GM23338 (cell line): Measurements from ENCODE around the gene DLG2. TPM values are rescaled to one million over a fixed set of nuclear protein-coding genes. Genes with fewer than 3 reads are reported as not detected.

Experiments used
- ATAC-seq: fragments of 200-7000 bp; cut with Tn5 transposase; 3 replicates; pipeline ENCODE4 v1.9.1; 2020
- DNase-seq: peaks from one replicate; pipeline ENCODE4 v3.0.0-alpha.2; 2015; ENCODE audit warnings: low spot score
- H2AFZ ChIP-seq: fragments of 200-600 bp; sonication (generic); 2 replicates; pipeline ENCODE4 v1.8.0; 2016; ENCODE audit warnings: antibody characterized with exemption, mild to moderate bottlenecking, moderate library complexity
- H3F3A ChIP-seq: fragments of 200-600 bp; sonication (generic); replicated peaks from 2 replicates; pipeline ENCODE4 v1.8.0; 2017; ENCODE audit warnings: antibody characterized with exemption, mixed run types, low read depth
- H3K27ac ChIP-seq: fragments of 200-600 bp; sonication (generic); 2 replicates; pipeline ENCODE4 v1.6.1; 2016; ENCODE audit warnings: low read depth
- H3K27me3 ChIP-seq: fragments of 200-600 bp; sonication (generic); 2 replicates; pipeline ENCODE4 v1.8.0; 2016; ENCODE audit warnings: mild to moderate bottlenecking, mixed run types, moderate library complexity; ENCODE audit not compliant: insufficient read depth
- H3K36me3 ChIP-seq: fragments of 200-600 bp; sonication (generic); 2 replicates; pipeline ENCODE4 v1.8.0; 2016; ENCODE audit warnings: mild to moderate bottlenecking; ENCODE audit not compliant: insufficient read depth
- H3K4me1 ChIP-seq: fragments of 200-600 bp; sonication (generic); 2 replicates; pipeline ENCODE4 v1.8.0; 2016; ENCODE audit warnings: mild to moderate bottlenecking, moderate library complexity; ENCODE audit not compliant: insufficient read depth
- H3K4me2 ChIP-seq: fragments of 200-600 bp; sonication (generic); 2 replicates; pipeline ENCODE4 v1.7.1; 2017; ENCODE audit warnings: mixed run types
- H3K4me3 ChIP-seq: fragments of 200-600 bp; sonication (generic); 2 replicates; pipeline ENCODE4 v1.6.1; 2016; ENCODE audit warnings: mixed run types
- H3K79me2 ChIP-seq: fragments of 200-600 bp; sonication (generic); replicated peaks from 2 replicates; pipeline ENCODE4 v1.8.0; 2017; ENCODE audit warnings: mild to moderate bottlenecking; ENCODE audit not compliant: insufficient read depth
- H3K9me2 ChIP-seq: fragments of 200-600 bp; sonication (generic); 2 replicates; pipeline ENCODE4 v1.8.0; 2017; ENCODE audit not compliant: insufficient read depth
- H4K20me1 ChIP-seq: fragments of 200-600 bp; sonication (generic); replicated peaks from 2 replicates; pipeline ENCODE4 v1.8.0; 2017; ENCODE audit warnings: mild to moderate bottlenecking; ENCODE audit not compliant: insufficient read depth
- H3K27ac Mint-ChIP-seq: 2 replicates; pipeline ENCODE4 v1.8.0; 2020; ENCODE audit warnings: inconsistent platforms, mild to moderate bottlenecking, moderate library complexity, mixed read lengths
- H3K27me3 Mint-ChIP-seq: 3 replicates; pipeline ENCODE4 v1.8.0; 2022; ENCODE audit warnings: low read depth, mild to moderate bottlenecking, moderate library complexity, mixed read lengths, inconsistent platforms; ENCODE audit not compliant: insufficient read depth, poor library complexity
- H3K36me3 Mint-ChIP-seq: 3 replicates; pipeline ENCODE4 v1.8.0; 2021; ENCODE audit warnings: low read depth, mild to moderate bottlenecking, inconsistent platforms, moderate library complexity, mixed read lengths
- H3K4me1 Mint-ChIP-seq: 3 replicates; pipeline ENCODE4 v1.8.0; 2020; ENCODE audit warnings: mild to moderate bottlenecking, inconsistent platforms, mixed read lengths
- H3K4me3 Mint-ChIP-seq: 3 replicates; pipeline ENCODE4 v1.8.0; 2021; ENCODE audit warnings: moderate library complexity, mild to moderate bottlenecking, inconsistent platforms, mixed read lengths
- H3K9me3 Mint-ChIP-seq: 3 replicates; pipeline ENCODE4 v1.8.0; 2020; ENCODE audit warnings: moderate library complexity, mild to moderate bottlenecking, inconsistent platforms, mixed read lengths
- CREB1 ChIP-seq: fragments of 250-450 bp; sonication (Bioruptor Pico); IDR thresholded peaks from 2 replicates; pipeline ENCODE4 v1.5.0; 2020; ENCODE audit warnings: low read depth, mild to moderate bottlenecking, moderate library complexity
- POLR2AphosphoS5 ChIP-seq: IDR thresholded peaks from 2 replicates; pipeline ENCODE4 v1.6.1; 2016; ENCODE audit warnings: antibody characterized with exemption, low read depth
- ZNF114 ChIP-seq: fragments of 250-450 bp; sonication (Bioruptor Pico); IDR thresholded peaks from 2 replicates; pipeline ENCODE4 v1.5.0; 2020; ENCODE audit warnings: mild to moderate bottlenecking, moderate library complexity
- ZNF331 ChIP-seq: fragments of 250-450 bp; sonication (Bioruptor Pico); IDR thresholded peaks from 2 replicates; pipeline ENCODE4 v1.5.0; 2020; ENCODE audit warnings: low read depth, mild to moderate bottlenecking, moderate library complexity
- polyA plus RNA-seq: library from polyadenylated mRNA; unstranded; fragments of >200 nt; fragmentation: Nextera tagmentation; extraction: Ambion mirVana; gene quantifications from 2 replicates; pipeline ENCODE4 v1.2.1, GENCODE V29; 2016
- total RNA-seq: library from RNA; depleted of rRNA; stranded (reverse); fragments of >200 nt; shearing (Covaris generic); gene quantifications from 2 replicates; pipeline ENCODE4 v1.2.3, GENCODE V29; 2014
- TF ChIP-seq, protein P1 (sequence below): fragments of 250-450 bp; sonication (Bioruptor Pico); IDR thresholded peaks from 2 replicates; pipeline ENCODE4 v1.5.0; 2020; ENCODE audit warnings: mild to moderate bottlenecking, moderate library complexity
- TF ChIP-seq, protein P2 (sequence below), 2 experiments: fragments of 200-600 bp in 1 of 2; sonication (generic) in 1 of 2; conservative IDR thresholded peaks; 2 replicates each; pipeline versions ENCODE4 v1.5.1 to v1.6.1; 2016 to 2017; ENCODE audit warnings: antibody characterized with exemption in 2 of 2, low read depth in 2 of 2, mild to moderate bottlenecking in 2 of 2, moderate library complexity in 1 of 2
- TF ChIP-seq, protein P3 (sequence below): IDR thresholded peaks from one replicate; pipeline ENCODE4 v1.6.1; 2018; ENCODE audit warnings: antibody characterized with exemption; ENCODE audit not compliant: unreplicated experiment

The DLG2 gene
- total and polyA plus RNA-seq, 2 experiments from 2014 or later = 19.8 to 21.5 TPM

DNA sequence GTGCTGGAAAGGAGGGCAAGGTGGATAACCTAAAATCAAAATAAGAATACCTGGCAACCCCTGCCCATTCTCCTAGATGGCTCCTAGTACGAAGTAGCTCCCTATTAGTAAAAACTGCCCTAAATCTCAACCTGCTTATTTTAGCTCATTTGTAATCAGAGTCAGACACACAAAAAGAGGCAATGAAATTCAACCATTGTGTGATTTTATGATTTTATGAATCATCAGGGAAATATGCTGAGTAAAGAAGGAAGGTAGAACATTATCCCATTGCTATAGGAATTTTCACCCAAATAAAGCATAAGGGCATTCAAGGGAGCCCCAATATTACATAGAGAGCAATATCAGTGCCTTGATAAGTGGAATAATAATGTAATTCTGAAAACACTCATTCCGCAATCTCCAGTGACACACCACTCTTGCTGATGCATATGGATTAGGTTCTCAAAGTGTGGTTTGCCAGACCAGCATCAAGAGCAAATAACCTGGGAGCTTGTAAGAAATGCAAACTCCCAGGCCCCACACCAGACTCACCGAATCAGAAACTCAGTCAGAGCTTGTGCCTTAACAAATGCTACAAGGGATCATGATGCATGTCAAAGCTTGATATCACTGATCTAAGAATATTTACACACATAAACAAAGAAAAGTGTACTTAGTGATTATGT, 789.6 kb downstream of the DLG2 start (continued):
- TF ChIP-seq, protein P1, sequence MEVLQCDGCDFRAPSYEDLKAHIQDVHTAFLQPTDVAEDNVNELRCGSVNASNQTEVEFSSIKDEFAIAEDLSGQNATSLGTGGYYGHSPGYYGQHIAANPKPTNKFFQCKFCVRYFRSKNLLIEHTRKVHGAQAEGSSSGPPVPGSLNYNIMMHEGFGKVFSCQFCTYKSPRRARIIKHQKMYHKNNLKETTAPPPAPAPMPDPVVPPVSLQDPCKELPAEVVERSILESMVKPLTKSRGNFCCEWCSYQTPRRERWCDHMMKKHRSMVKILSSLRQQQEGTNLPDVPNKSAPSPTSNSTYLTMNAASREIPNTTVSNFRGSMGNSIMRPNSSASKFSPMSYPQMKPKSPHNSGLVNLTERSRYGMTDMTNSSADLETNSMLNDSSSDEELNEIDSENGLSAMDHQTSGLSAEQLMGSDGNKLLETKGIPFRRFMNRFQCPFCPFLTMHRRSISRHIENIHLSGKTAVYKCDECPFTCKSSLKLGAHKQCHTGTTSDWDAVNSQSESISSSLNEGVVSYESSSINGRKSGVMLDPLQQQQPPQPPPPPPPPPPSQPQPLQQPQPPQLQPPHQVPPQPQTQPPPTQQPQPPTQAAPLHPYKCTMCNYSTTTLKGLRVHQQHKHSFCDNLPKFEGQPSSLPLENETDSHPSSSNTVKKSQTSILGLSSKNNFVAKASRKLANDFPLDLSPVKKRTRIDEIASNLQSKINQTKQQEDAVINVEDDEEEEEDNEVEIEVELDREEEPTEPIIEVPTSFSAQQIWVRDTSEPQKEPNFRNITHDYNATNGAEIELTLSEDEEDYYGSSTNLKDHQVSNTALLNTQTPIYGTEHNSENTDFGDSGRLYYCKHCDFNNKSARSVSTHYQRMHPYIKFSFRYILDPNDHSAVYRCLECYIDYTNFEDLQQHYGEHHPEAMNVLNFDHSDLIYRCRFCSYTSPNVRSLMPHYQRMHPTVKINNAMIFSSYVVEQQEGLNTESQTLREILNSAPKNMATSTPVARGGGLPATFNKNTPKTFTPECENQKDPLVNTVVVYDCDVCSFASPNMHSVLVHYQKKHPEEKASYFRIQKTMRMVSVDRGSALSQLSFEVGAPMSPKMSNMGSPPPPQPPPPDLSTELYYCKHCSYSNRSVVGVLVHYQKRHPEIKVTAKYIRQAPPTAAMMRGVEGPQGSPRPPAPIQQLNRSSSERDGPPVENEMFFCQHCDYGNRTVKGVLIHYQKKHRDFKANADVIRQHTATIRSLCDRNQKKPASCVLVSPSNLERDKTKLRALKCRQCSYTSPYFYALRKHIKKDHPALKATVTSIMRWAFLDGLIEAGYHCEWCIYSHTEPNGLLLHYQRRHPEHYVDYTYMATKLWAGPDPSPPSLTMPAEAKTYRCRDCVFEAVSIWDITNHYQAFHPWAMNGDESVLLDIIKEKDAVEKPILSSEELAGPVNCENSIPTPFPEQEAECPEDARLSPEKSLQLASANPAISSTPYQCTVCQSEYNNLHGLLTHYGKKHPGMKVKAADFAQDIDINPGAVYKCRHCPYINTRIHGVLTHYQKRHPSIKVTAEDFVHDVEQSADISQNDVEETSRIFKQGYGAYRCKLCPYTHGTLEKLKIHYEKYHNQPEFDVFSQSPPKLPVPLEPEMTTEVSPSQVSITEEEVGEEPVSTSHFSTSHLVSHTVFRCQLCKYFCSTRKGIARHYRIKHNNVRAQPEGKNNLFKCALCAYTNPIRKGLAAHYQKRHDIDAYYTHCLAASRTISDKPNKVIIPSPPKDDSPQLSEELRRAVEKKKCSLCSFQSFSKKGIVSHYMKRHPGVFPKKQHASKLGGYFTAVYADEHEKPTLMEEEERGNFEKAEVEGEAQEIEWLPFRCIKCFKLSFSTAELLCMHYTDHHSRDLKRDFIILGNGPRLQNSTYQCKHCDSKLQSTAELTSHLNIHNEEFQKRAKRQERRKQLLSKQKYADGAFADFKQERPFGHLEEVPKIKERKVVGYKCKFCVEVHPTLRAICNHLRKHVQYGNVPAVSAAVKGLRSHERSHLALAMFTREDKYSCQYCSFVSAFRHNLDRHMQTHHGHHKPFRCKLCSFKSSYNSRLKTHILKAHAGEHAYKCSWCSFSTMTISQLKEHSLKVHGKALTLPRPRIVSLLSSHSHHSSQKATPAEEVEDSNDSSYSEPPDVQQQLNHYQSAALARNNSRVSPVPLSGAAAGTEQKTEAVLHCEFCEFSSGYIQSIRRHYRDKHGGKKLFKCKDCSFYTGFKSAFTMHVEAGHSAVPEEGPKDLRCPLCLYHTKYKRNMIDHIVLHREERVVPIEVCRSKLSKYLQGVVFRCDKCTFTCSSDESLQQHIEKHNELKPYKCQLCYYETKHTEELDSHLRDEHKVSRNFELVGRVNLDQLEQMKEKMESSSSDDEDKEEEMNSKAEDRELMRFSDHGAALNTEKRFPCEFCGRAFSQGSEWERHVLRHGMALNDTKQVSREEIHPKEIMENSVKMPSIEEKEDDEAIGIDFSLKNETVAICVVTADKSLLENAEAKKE (CRISPR knock-in tag) = no peak

DNA sequence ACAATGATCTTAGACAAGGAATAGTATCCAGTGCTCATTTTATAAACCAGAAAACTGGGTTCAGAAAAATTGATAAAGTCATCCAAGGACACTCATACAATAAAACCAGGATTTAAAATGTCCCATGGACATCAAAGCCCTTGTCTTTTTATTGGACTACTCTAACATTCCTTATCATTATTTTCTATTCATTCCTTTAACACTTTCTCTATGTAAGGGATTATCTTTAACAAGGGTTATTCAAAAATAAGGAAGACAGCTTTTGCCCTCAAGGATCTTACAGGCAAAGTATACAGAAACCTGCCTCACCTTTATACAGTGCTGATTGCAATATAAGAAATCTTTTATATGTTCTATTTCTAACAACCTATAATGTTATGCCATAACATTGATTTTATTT, 790.8 kb downstream of the DLG2 start:
- Histone ChIP-seq H3K36me3 (no peaks in the 10 kb centered on the region), H3K9me2 (no peaks in the 10 kb centered on the region), H3K4me3 (no peak overlapping the region), H3K27ac (no peak overlapping the region), H3K4me1 (no peaks in the 10 kb centered on the region), H2AFZ (no peak overlapping the region), H3F3A (no peaks in the 10 kb centered on the region), H3K27me3 (no peaks in the 10 kb centered on the region), H4K20me1 (no peaks in the 10 kb centered on the region), H3K4me2 (no peak overlapping the region), H3K79me2 (no peaks in the 10 kb centered on the region)
- H3K27me3 Mint-ChIP-seq = no peaks in the 10 kb centered on the region
- ATAC-seq = no peak
- no peak overlapping the region for H3K27ac Mint-ChIP-seq
- peaks cover 2% of the 10 kb centered on the region; the same call in 2 of the 3 replicates for H3K4me1 Mint-ChIP-seq
- no peaks in the 10 kb centered on the region for H3K36me3 Mint-ChIP-seq
- no peak overlapping the region for H3K4me3 Mint-ChIP-seq
- DNase-seq = no peak
- H3K9me3 Mint-ChIP-seq = no peaks in the 10 kb centered on the region
- TF ChIP-seq ZNF114 (CRISPR knock-in tag) (no peak), POLR2AphosphoS5 (no peak), CREB1 (CRISPR knock-in tag) (no peak), ZNF331 (no peak)
- TF ChIP-seq, protein P2, sequence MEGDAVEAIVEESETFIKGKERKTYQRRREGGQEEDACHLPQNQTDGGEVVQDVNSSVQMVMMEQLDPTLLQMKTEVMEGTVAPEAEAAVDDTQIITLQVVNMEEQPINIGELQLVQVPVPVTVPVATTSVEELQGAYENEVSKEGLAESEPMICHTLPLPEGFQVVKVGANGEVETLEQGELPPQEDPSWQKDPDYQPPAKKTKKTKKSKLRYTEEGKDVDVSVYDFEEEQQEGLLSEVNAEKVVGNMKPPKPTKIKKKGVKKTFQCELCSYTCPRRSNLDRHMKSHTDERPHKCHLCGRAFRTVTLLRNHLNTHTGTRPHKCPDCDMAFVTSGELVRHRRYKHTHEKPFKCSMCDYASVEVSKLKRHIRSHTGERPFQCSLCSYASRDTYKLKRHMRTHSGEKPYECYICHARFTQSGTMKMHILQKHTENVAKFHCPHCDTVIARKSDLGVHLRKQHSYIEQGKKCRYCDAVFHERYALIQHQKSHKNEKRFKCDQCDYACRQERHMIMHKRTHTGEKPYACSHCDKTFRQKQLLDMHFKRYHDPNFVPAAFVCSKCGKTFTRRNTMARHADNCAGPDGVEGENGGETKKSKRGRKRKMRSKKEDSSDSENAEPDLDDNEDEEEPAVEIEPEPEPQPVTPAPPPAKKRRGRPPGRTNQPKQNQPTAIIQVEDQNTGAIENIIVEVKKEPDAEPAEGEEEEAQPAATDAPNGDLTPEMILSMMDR (conservative IDR thresholded peaks at IDR 0.05; ENCODE audit: low read depth in 2 of 2) = no peak
- TF ChIP-seq, protein P3, sequence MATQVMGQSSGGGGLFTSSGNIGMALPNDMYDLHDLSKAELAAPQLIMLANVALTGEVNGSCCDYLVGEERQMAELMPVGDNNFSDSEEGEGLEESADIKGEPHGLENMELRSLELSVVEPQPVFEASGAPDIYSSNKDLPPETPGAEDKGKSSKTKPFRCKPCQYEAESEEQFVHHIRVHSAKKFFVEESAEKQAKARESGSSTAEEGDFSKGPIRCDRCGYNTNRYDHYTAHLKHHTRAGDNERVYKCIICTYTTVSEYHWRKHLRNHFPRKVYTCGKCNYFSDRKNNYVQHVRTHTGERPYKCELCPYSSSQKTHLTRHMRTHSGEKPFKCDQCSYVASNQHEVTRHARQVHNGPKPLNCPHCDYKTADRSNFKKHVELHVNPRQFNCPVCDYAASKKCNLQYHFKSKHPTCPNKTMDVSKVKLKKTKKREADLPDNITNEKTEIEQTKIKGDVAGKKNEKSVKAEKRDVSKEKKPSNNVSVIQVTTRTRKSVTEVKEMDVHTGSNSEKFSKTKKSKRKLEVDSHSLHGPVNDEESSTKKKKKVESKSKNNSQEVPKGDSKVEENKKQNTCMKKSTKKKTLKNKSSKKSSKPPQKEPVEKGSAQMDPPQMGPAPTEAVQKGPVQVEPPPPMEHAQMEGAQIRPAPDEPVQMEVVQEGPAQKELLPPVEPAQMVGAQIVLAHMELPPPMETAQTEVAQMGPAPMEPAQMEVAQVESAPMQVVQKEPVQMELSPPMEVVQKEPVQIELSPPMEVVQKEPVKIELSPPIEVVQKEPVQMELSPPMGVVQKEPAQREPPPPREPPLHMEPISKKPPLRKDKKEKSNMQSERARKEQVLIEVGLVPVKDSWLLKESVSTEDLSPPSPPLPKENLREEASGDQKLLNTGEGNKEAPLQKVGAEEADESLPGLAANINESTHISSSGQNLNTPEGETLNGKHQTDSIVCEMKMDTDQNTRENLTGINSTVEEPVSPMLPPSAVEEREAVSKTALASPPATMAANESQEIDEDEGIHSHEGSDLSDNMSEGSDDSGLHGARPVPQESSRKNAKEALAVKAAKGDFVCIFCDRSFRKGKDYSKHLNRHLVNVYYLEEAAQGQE = no peak
